Esophagus (tissue), 2 donors: ENCODE results near the gene RAP1GAP. TPM values are rescaled to one million over a fixed set of nuclear protein-coding genes. Genes with fewer than 3 reads are reported as not detected.
A peak's percentile ranks its signal among the peaks of the same experiment; 100 is the strongest.

Source experiments
- H3K27ac ChIP-seq, 2 donors: one replicate each; pipeline ENCODE4 v1.5.1; 2013; ENCODE audit warnings: low read depth in 2 of 2, mild to moderate bottlenecking in 2 of 2, inconsistent platforms in 1 of 2, low read length in 1 of 2, moderate library complexity in 1 of 2
- H3K27me3 ChIP-seq, 2 donors: one replicate each; pipeline ENCODE4 v1.6.1; 2013; ENCODE audit warnings: low read length in 2 of 2, control low read depth in 1 of 2, mild to moderate bottlenecking in 1 of 2; ENCODE audit not compliant: insufficient read depth in 2 of 2, control insufficient read depth in 1 of 2
- H3K36me3 ChIP-seq, 2 donors: one replicate each; pipeline ENCODE4 v1.6.1; 2013; ENCODE audit warnings: low read length in 1 of 2; ENCODE audit not compliant: control insufficient read depth in 2 of 2, insufficient read depth in 2 of 2
- H3K4me1 ChIP-seq, 2 donors: one replicate each; pipeline ENCODE4 v1.6.1; 2013; ENCODE audit warnings: low read length in 1 of 2; ENCODE audit not compliant: control insufficient read depth in 2 of 2, insufficient read depth in 2 of 2
- H3K4me3 ChIP-seq, 2 donors: one replicate each; pipeline ENCODE4 v1.5.1; 2013; ENCODE audit warnings: low read length in 2 of 2, mild to moderate bottlenecking in 2 of 2, low read depth in 1 of 2, moderate library complexity in 1 of 2
- H3K9me3 ChIP-seq, 2 donors: one replicate each; pipeline ENCODE4 v1.6.1; 2013; ENCODE audit warnings: mild to moderate bottlenecking in 2 of 2, low read depth in 1 of 2, low read length in 1 of 2, moderate library complexity in 1 of 2; ENCODE audit not compliant: control insufficient read depth in 2 of 2, insufficient read depth in 1 of 2
- WGBS, 2 donors: extraction: QIAGEN DNeasy Blood & Tissue Kit; methylation state at CpG; one replicate each; pipeline ENCODE4 v1.1.7; 2013; 5-methylcytosine and 5-hydroxymethylcytosine counted together
- polyA plus RNA-seq, 2 donors: library from polyadenylated mRNA; stranded (reverse); fragments of 200-250 nt; gene quantifications; one replicate each; pipeline ENCODE4 v1.2.3, GENCODE V29; 2013
- donor health status: healthy with polysubstance abuse.
- donor health status: Bipolar disorder and iron deficiency.

Gene RAP1GAP
- polyA plus RNA-seq, 2 donors: 3.5 to 12.2 TPM

- Histone ChIP-seq H3K27me3 (no peaks in the 10 kb centered on the region), H3K9me3 (no peaks in the 10 kb centered on the region), H3K4me3 (no peak overlapping the region), H3K4me1 (peaks cover 4 to 9% of the 10 kb centered on the region in 2 donors), H3K27ac (no peak overlapping the region), H3K36me3 (no peaks in the 10 kb centered on the region)
- 76 to 79% methylated on average over 4 of the region's 4 CpGs for WGBS, 2 donors
Observed at GRCh38 chr1:21655259-21655658, 13.9 kb downstream of the RAP1GAP start.

- Histone ChIP-seq H3K27me3 (no peaks in the 10 kb centered on the region), H3K9me3 (no peaks in the 10 kb centered on the region), H3K36me3 (no peaks in the 10 kb centered on the region), H3K4me3 (no peak overlapping the region), H3K27ac (no peak overlapping the region), H3K4me1 (peaks cover 4 to 5% of the 10 kb centered on the region in 2 donors)
- 82 to 86% methylated on average over 6 of the region's 6 CpGs for WGBS, 2 donors
Observed at GRCh38 chr1:21654209-21654608, 14.9 kb downstream of the RAP1GAP start.

- 49 to 58% methylated on average over 6 of the region's 6 CpGs for WGBS, 2 donors
- Histone ChIP-seq H3K27me3 (no peaks in the 10 kb centered on the region), H3K36me3 (no peaks in the 10 kb centered on the region), H3K4me3 (no peak overlapping the region), H3K27ac (no peak overlapping the region), H3K4me1 (peaks cover 4 to 5% of the 10 kb centered on the region in 2 donors), H3K9me3 (no peaks in the 10 kb centered on the region)
Observed at GRCh38 chr1:21653744-21654100, 15.4 kb downstream of the RAP1GAP start.

- 68 to 72% methylated on average over 10 of the region's 10 CpGs for WGBS, 2 donors
- Histone ChIP-seq H3K27ac (no peak overlapping the region), H3K27me3 (no peaks in the 10 kb centered on the region)
Observed at GRCh38 chr1:21652937-21653743, 16.0 kb downstream of the RAP1GAP start.

GRCh38 chr1:21652101-21652936 is 16.8 kb downstream of the RAP1GAP start:
- 27 to 33% methylated on average over 32 to 39 of the region's 39 CpGs for WGBS, 2 donors
- H3K27me3 ChIP-seq: no peaks in the 10 kb centered on the region

More at GRCh38 chr1:21652937-21653743, 16.0 kb downstream of the RAP1GAP start:
- Histone ChIP-seq H3K36me3 (no peaks in the 10 kb centered on the region), H3K4me3 (no peak overlapping the region), H3K4me1 (peaks cover 4 to 5% of the 10 kb centered on the region in 2 donors), H3K9me3 (no peaks in the 10 kb centered on the region)

DNA sequence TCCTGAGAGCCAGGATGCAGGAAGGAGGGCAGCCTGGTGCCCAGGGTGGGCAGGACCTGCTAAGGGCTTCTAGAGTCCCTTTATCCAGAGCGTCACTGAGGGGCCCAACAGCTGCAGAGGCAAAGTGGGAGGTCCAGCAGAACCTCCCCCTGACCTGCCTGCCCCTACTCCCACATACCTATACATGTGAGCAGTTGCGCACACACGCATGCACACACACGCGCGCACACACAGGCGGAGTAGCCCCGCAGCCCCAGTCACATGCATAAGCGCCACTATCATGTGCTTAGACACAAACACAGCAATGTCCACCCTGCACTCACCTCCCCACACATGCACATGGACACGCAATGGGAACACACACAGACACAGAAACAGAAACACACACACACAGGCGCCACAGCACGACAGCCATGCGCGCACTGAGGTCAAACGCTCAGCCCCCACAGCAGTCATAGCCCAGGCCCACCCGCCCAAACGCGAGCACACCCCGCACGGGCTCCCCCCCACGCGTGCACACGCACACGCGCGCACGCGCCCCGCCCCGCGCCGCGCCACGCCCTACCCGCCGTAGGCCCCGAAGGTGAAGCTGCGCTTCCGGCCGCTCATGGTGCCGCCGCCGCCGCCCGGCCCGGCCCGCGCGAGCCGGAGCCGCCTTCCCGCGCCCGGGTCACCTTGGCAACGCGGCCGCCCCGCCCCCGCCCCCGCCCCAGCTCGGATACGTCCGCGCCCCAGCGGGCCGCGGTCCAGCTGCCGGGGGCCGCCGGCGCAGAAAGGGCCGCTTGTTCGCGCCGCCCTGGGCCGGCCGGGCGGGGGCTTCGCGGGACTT is 17.7 kb downstream of the RAP1GAP start:
- Histone ChIP-seq H3K4me3 (peak overlapping the region; percentile 37 to 39), H3K36me3 (no peaks in the 10 kb centered on the region), H3K4me1 (peaks cover 4 to 5% of the 10 kb centered on the region in 2 donors), H3K27ac (no peak overlapping the region), H3K9me3 (no peaks in the 10 kb centered on the region), H3K27me3 (no peaks in the 10 kb centered on the region)
- 4 to 10% methylated on average over 41 to 80 of the region's 80 CpGs for WGBS, 2 donors

More at GRCh38 chr1:21652101-21652936, 16.8 kb downstream of the RAP1GAP start:
- Histone ChIP-seq H3K4me1 (peaks cover 4 to 5% of the 10 kb centered on the region in 2 donors), H3K4me3 (peak overlapping the region in 1 of 2 donors; percentile 39), H3K9me3 (no peaks in the 10 kb centered on the region), H3K27ac (no peak overlapping the region), H3K36me3 (no peaks in the 10 kb centered on the region)

DNA sequence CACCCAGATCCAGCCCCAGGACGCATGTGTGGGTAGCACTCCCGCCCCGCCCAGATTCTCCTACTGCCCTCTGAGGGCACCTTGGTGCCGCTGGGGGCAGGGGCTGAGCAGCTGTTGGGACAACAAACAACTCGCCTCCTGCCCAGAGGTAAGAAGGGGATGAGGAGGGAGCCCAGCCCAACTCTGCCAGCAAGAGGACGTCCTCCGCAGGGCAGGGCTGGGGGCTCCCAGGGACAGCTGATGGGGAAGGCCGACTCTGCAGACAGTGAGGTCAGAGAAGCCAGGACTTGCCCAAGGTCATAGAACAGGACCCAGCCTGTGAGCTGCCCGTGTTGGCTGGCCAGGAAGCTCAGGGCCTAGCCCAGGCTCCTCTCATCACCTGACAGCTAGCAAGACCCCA is 18.8 kb downstream of the RAP1GAP start:
- H3K4me3 ChIP-seq: no peak overlapping the region
- 60 to 72% methylated on average over 9 of the region's 9 CpGs for WGBS, 2 donors
- H3K27ac ChIP-seq: no peak overlapping the region
- H3K36me3 ChIP-seq: no peaks in the 10 kb centered on the region
- H3K27me3 ChIP-seq: no peaks in the 10 kb centered on the region
- H3K4me1 ChIP-seq: peaks cover 4 to 5% of the 10 kb centered on the region in 2 donors
- no peaks in the 10 kb centered on the region for H3K9me3 ChIP-seq

DNA sequence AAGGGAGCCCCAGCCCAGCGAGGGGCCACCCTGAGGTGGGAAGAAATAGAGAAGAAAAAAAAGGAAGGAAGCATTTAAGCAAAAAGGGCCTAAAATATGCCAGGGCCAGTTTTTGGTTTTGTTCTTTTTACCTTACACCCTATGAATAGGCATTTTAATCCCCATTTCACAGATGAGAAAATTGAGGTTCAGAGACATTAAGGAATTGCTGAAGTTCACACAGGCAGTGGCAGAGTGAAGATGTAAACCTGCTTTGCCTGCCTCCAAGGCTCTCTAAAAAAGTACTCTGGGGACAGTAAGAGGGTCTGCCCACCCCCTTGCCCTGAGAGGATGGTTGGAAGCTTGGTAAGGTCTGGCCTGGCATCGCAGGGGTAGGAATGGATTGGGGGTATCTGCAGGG is 19.8 kb downstream of the RAP1GAP start:
- no peaks in the 10 kb centered on the region for H3K9me3 ChIP-seq
- H3K36me3 ChIP-seq: no peaks in the 10 kb centered on the region
- no peak overlapping the region for H3K27ac ChIP-seq
- 72 to 82% methylated on average over 2 of the region's 2 CpGs for WGBS, 2 donors
- no peaks in the 10 kb centered on the region for H3K27me3 ChIP-seq
- peaks cover 4 to 5% of the 10 kb centered on the region in 2 donors for H3K4me1 ChIP-seq
- H3K4me3 ChIP-seq: no peak overlapping the region

GRCh38 chr1:21648791-21649190 is 20.4 kb downstream of the RAP1GAP start:
- Histone ChIP-seq H3K27ac (no peak overlapping the region), H3K36me3 (no peaks in the 10 kb centered on the region), H3K27me3 (no peaks in the 10 kb centered on the region), H3K9me3 (no peaks in the 10 kb centered on the region), H3K4me3 (no peak overlapping the region), H3K4me1 (peaks cover 4 to 5% of the 10 kb centered on the region in 2 donors)
- 73 to 77% methylated on average over 10 of the region's 10 CpGs for WGBS, 2 donors
